ENCODE measurements around the gene TVP23A.
"Not testable (repeated sequence)": the region's sequence is repeated elsewhere in the genome, so short reads cannot be mapped to it uniquely, and the experiment has no call there.

The TVP23A gene

DNA sequence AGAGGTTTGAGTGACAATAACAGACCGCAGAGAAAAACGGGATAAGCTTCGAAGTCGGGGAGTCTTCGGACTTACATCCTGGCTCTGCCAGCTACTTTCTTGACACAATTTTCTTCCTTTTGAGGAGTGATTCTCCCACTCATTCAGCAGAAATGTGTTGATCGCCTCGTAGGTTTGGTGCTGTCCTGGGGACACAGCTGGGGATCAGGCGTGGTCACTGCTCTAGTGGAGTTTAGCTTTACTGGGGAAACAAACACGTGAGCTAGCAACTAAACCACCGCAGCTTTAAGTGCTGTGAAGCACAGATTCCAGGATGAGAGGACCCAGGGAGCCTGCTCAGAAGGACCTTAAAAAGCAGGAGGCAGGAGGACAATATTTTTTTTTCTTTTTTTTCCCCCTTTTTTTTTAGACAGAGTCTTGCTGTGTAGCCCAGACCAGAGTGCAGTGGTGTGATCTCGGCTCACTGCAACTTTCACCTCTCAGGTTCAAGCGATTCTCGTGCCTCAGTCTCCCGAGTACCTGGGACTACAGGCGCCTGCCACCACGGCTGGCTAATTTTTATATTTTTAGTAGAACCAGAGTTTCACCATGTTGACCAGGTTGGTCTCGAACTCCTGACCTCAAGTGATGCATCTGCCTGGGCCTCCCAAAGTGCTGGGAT, 74.1 kb downstream of the TVP23A start:
- DNase-seq (ENCODE audit: low spot score), result no peak

DNA sequence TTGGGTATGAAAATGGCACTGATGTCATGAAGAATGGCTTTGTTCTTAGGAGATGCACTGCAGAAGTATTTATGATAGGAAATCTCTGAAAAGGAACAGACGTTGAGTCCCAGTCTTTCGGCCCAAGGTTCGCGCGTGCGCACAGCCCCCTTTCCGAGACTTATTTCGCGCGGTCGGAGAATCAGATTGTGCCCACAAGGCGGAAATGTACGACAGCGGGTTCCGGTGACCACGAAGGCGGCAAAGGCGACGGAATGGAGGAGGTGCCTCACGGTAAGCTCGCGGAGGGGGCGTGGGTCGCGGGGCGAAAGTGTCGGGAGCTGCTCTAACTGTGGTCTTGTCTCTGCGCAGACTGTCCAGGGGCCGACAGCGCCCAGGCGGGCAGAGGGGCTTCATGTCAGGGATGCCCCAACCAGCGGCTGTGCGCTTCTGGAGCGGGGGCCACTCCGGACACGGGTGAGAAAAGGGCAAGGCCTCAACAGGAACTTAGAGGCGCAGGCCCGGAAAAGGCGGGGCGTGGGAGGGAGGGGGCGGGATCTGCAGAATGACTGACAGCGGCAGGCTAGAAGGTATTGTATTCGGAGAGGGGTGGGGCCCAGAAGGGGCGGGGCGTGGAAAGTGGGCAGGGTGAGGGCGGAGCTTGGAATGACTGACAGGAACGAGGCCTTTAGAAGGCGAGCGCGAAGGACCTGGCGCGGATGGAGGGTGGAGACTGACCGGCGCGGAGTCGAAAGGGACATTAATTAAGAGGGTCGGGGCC, 74.8 kb downstream of the TVP23A start, which contains the start of gene NUBP1:
Gene NUBP1, plus strand, starts transcription at position 233 of the 760 bp plus-strand sequence. Its CDS starts 22 bp downstream, at position 255.
- peak; percentile 99 for DNase-seq (ENCODE audit: low spot score)

DNA sequence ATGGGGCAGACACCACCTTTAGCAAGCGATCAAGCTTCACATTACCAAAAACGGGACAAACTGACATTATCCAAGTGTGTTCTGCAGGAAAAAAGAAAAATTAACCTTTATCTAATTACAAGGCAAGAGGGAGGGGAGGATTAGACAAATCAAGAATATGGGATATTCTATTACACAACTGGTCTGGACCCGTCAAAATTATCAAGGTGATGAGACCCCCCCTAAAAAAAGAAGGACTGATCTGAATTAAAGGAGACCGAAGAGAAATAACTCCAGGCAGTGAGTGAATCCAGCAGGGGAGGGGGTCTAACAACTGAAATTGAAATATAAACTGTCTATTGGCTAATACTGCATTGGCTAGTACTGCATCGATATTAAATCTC, 75.4 kb downstream of the TVP23A start:
- DNase-seq (ENCODE audit: low spot score), result no peak

DNA sequence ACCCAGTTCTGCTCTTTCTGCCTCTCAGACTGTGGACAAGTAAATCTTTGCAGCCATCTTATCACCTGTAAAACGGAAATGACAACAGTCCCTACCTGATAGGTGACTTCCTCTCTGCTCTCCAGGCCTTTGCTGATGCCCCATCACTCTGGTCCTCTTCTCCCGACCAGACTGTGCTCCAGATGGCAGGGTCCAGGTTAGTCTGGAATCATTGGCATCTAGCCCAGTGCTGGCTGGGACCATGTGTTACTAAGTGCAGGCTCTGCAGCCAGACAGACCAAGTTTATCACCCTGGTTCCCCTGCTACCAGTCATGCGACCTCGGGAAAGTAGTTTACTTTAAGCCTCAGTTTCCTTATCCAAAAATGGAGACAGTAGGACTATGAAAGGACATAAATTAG, 76.8 kb downstream of the TVP23A start:
- no peak for DNase-seq (ENCODE audit: low spot score)

DNA sequence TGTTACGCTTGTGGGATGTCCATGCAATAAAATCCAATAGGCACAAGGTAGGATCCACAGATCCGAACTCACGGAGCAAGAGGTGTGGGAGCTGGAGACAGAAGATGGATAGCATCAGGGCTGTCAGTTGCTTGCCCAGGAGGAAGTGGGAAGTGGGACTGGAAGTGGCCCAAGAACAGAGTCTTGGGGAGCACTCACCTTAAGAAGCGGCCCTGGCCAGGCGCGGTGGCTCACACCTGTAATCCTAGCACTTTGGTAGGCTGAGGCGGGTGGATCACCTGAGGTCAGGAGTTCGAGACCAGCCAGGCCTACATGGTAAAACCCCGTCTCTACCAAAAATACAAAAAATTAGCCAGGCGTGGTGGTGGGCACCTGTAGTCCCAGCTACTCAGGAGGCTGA, 77.3 kb downstream of the TVP23A start:
- DNase-seq (ENCODE audit: low spot score), result not testable (repeated sequence)

DNA sequence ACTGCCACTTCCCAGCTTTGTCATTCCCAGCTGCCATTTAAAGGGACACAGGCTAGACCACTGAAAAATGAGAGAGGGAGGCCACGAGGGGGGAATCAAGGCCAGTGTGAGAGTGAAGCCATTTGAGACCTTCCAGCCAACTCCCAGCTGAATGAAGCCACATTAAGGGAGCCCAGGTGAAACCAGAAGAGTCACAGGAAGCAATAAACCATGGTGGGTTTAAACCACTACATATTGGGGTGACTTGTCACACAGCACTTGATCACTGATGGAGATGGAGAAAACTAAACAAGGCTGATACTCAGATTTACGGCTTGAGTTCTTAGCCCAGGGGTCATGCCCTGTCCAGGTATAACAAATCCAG, 77.8 kb downstream of the TVP23A start:
- no peak for DNase-seq (ENCODE audit: low spot score)

DNA sequence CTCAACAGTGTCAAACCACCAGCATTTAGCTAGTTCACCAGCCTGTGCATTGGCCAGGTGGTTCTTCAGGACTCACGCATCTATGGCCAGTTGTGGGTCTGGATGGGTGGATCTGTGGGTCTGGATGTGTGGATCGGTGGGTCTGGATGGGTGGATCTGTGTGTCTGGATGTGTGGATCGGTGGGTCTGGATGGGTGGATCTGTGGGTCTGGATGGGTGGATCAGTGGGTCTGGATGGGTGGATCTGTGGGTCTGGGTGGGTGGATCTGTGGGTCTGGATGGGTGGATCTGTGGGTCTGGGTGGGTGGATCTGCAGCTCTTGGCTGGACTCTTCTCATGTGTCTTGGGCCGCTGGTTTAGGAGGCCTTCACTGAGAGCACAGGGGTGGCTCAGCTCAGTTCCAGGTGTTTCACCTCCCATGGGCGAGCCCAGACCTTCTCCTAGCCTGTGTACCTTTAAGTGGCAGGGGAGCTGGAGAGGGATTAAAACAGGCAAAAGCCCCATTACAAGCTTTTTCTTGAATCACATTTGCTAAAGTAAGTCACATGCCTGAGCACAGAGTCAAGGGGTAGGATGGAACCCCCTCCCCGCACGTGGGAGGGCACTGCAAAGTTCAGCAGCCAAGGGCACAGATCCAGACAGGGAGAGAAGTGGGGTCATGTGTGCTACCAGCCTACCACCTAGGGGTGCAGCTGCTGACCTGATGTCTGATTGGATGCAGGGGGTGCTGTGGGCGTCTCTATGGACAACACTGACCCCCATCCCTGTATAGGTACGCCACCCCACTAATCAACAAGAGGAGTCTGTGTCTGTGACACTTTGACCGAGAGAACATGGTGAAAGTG, 78.4 kb downstream of the TVP23A start:
- no peak for DNase-seq (ENCODE audit: low spot score)

DNA sequence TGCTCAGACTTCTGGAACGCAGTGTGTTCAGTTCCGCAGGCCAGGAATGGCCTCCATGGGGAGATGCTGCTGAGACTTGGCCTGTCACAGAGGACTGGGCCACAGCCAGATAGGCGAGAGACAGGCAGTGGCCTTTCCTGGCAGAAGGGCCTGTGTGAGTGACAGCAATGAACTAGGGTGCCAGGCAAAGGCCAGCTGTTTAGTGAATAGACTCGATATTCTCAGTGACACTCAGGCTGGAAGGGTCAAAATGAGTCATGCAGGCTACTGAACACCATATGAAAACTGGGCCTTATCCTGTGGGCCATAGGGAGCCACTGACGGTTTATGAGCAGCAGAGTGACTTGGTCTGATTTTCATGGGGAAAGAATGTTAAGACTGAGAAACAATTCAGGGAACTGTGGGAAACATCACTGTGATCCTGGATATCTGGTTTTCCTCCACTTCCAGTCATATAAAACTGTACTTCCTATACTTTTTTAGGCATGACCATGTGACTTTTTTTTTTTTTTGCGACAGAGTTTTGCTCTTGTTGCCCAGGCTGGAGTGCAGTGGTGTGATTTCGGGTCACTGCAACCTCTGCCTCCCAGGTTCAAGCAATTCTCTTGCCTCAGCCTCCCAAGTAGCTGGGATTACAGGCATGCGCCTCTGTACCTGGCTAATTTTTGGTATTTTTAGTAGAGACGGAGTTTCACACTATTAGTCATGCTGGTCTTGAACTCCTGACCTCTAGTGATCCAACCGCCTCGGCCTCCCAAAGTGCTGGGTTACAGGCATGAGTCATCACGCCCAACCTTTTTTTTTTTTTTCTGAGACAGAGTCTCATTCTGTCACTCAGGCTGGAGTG, 80.1 kb downstream of the TVP23A start:
- peak; percentile 85 for DNase-seq (ENCODE audit: low spot score)

DNA sequence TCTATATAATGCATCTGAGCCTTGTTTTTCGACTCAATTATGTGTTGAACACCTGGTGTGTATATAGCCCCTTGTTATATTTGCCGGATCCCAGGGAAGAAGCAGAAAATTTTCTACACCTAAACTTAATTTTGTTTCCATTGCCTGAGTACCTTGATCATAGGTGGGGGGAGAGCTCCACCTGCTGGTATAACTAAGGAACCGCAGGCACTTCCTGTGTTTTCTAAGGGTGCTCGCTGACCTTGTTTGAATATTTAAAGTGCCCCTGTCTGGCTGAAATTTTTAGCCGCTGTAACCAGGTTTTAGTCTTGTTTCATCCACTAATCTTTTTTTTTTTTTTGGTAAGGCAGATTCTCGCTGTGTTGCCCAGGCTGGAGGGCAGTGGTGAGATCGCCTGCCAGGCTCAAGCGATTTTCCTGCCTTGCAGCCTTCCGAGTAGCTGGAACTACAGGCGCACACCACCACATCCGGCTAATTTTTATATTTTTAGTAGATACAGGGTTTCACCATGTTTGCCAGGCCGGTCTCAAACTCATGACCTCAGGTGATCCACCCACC, 81.4 kb downstream of the TVP23A start:
- DNase-seq (ENCODE audit: low spot score), result peak; percentile 83

DNA sequence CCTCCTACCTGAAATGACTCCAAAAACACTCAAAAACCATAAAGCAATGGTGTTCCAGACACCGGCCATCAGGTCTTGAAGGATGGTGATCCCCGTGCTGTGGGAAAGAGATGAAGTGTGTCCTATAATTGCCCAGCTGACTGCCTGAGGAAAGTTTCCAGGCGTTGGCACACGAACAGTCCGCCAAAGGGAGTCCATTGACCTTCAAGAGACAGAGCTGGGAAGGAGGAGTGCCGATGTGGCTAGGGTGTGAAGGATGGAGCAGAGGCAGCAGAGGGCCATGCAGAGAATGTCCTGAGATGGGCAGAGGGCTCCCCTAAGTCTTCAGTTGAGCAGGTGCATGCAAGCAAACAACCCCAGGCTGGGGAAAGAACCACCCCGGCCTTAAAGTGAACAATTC, 86.8 kb downstream of the TVP23A start:
- no peak for DNase-seq (ENCODE audit: low spot score)

DNA sequence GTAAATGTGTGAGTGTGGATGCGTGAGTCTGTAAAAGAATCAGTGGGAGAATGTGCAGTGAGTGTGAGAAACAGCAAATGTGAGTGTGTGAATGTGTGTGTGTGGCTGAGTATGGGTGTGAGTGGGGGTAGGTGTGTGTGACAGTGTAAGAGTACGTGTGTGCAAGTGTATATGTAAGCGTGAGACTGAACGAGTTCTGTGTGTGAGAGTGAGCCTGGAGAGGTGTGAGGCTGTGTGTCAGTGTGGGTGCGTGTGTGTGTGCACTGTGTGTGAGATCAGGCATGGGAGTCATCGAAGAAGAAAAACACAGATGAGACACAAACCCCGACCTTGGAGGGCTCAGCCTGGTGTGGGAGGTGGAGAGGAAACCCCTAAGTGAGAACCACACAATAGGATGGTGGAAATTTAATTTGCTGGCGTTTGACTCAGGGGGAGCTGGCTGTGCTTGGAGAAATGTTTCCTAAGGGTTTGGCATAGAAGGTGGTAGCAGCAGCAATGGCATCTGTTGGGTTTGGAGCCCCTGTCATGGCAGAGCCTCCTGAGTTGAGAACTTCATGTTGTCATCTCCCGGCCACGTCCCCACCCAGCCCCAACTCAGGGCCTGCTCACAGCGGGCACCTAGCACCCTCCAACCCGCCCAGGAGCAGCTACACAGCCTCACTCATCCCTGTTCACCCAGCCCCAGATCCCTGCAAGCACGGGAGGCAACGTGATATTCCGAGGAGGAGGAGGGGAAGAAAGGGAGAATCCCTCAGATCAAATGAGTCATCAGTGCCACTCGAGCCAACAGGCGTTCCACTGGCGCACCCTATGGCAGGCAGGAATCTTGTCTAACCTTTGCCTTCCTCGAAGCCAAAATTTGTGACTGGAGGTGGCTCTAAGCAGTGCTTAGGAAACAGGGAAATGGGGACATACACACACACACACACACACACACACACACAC, 89.2 kb downstream of the TVP23A start:
- DNase-seq (ENCODE audit: low spot score), result no peak

DNA sequence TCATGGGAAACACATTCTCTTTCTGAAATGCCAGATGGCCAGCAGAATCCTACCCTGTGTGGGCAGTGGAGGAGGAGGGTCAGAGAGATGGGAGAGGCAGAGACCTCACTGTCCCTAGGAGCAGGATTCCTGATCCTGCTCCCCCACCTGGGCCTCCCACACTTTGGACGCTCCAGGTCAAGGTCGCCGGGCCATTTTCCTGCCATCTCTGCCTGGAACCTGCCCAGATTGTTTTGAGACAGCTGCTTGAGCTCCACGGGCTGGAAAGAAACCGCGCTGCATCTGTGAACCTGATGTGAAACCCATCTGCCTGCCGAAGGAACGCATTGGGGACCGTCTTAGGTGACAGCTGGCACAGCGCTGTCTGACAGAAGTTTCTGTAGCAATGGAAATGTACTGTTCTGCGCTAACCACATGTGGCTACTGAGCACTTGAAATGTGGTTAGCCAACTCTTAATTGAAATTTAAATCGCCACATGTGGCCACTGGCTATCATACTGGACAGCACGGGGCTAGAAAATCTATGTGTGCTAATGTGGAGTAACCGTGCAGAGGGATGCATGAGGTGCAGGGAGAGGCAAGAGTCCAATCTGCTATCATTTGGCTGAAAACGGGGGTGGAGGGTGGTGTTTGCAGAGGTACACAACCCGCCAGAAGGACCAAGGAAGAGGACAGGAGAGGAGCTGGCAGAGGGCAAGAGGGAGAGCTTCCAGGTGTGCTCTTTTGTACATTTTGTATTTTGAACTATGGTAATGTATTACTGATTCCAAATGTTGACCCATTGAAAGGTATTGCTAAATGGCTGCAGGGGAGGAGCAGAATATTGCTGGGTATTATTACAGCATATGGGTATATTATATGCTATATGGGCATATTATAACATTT, 90.3 kb downstream of the TVP23A start:
- DNase-seq (ENCODE audit: low spot score), result no peak
